HepG2 (cell line): Measurements from ENCODE around the gene ATP6V1F. TPM values are rescaled to one million over a fixed set of nuclear protein-coding genes. Genes with fewer than 3 reads are reported as not detected.

ENCODE experiments used
- DPF2 ChIP-seq: sonication (generic); formaldehyde crosslinking; IDR thresholded peaks from 2 replicates; pipeline ENCODE4 v1.4.0; 2020; ENCODE audit warnings: mild to moderate bottlenecking, low read depth, missing genetic modification reagents, borderline replicate concordance
- ELF3 ChIP-seq: IDR thresholded peaks from 2 replicates; pipeline ENCODE4 v1.6.1; 2016; ENCODE audit warnings: missing genetic modification reagents, missing compliant biosample characterization
- FOSL2 ChIP-seq: sonication (generic); formaldehyde crosslinking; IDR thresholded peaks from 2 replicates; pipeline ENCODE4 v1.4.0; 2020; ENCODE audit warnings: missing genetic modification reagents
- HNF4A ChIP-seq: sonication (generic); formaldehyde crosslinking; IDR thresholded peaks from 2 replicates; pipeline ENCODE4 v1.4.0; 2020; ENCODE audit warnings: missing genetic modification reagents
- HOXA3 ChIP-seq: sonication (generic); formaldehyde crosslinking; IDR thresholded peaks from 2 replicates; pipeline ENCODE4 v1.5.0; 2020; ENCODE audit warnings: missing genetic modification reagents
- MAZ ChIP-seq, 2 experiments: sonication (generic) in 1 of 2; formaldehyde crosslinking in 1 of 2; IDR thresholded peaks; 2 replicates each; pipeline versions ENCODE4 v1.5.0 to v1.6.1; 2012 to 2020; ENCODE audit warnings: low read depth in 2 of 2, mild to moderate bottlenecking in 2 of 2, borderline replicate concordance in 1 of 2, improper control_type of control experiment in 1 of 2, low read length in 1 of 2, missing genetic modification reagents in 1 of 2, moderate library complexity in 1 of 2
- MEIS2 ChIP-seq: sonication (generic); formaldehyde crosslinking; IDR thresholded peaks from 2 replicates; pipeline ENCODE4 v1.9.0; 2021; ENCODE audit warnings: mild to moderate bottlenecking, missing genetic modification reagents
- SALL1 ChIP-seq: sonication (generic); formaldehyde crosslinking; IDR thresholded peaks from 2 replicates; pipeline ENCODE4 v1.8.0; 2022; ENCODE audit warnings: mild to moderate bottlenecking, missing genetic modification reagents
- SPEN ChIP-seq: sonication (generic); formaldehyde crosslinking; IDR thresholded peaks from 2 replicates; pipeline ENCODE4 v1.5.1; 2020; ENCODE audit warnings: low read depth, mild to moderate bottlenecking, missing genetic modification reagents
- YEATS2 ChIP-seq: sonication (generic); formaldehyde crosslinking; IDR thresholded peaks from 2 replicates; pipeline ENCODE4 v1.4.0; 2020; ENCODE audit warnings: missing genetic modification reagents, borderline replicate concordance
- ZIK1 ChIP-seq: sonication (generic); formaldehyde crosslinking; IDR thresholded peaks from 2 replicates; pipeline ENCODE4 v1.5.0; 2020; ENCODE audit warnings: mild to moderate bottlenecking, low read depth, missing genetic modification reagents, borderline replicate concordance
- ZMYM4 ChIP-seq: sonication (generic); formaldehyde crosslinking; IDR thresholded peaks from 2 replicates; pipeline ENCODE4 v1.8.1; 2023; ENCODE audit warnings: mild to moderate bottlenecking, missing genetic modification reagents
- ZNF33A ChIP-seq: sonication (generic); formaldehyde crosslinking; IDR thresholded peaks from 2 replicates; pipeline ENCODE4 v1.5.1; 2020; ENCODE audit warnings: missing genetic modification reagents, mild to moderate bottlenecking, moderate library complexity, borderline replicate concordance
- ZNF451 ChIP-seq: sonication (generic); formaldehyde crosslinking; IDR thresholded peaks from 2 replicates; pipeline ENCODE4 v1.5.0; 2020; ENCODE audit warnings: mild to moderate bottlenecking, missing genetic modification reagents
- ZNF766 ChIP-seq: sonication (generic); formaldehyde crosslinking; IDR thresholded peaks from 2 replicates; pipeline ENCODE4 v1.5.0; 2020; ENCODE audit warnings: missing genetic modification reagents, borderline replicate concordance
- ZNF768 ChIP-seq: sonication (generic); formaldehyde crosslinking; IDR thresholded peaks from 2 replicates; pipeline ENCODE4 v1.4.0; 2020; ENCODE audit warnings: missing genetic modification reagents
- ZNF777 ChIP-seq: sonication (generic); formaldehyde crosslinking; IDR thresholded peaks from 2 replicates; pipeline ENCODE4 v1.4.0; 2020; ENCODE audit warnings: missing genetic modification reagents
- polyA plus RNA-seq, 8 experiments: library from polyadenylated mRNA; depleted of rRNA in 3 of 8; stranded (reverse) in 7 of 8; unstranded in 1 of 8; fragments of >200 nt; fragmentation: Illumina TruSeq in 4 of 8; extraction: Trizol in 4 of 8; gene quantifications; 2 replicates each; pipeline versions ENCODE4 v1.2.1 to v1.2.3, GENCODE V29; 2011 to 2016; ENCODE audit warnings: low read depth in 4 of 8, missing spikeins in 1 of 8, mixed read lengths in 1 of 8; ENCODE audit not compliant: insufficient read depth in 1 of 8
- total RNA-seq, 5 experiments: library from RNA; depleted of rRNA; stranded (reverse); fragments of >200 nt; fragmentation: Illumina TruSeq; extraction: Trizol; gene quantifications; 2 replicates each; pipeline ENCODE4 v1.2.3, GENCODE V29; 2016; ENCODE audit warnings: low read depth in 1 of 5
- TF ChIP-seq, protein P1 (sequence below): sonication (generic); formaldehyde crosslinking; IDR thresholded peaks from 2 replicates; pipeline ENCODE4 v1.4.0; 2020; ENCODE audit warnings: missing genetic modification reagents
- TF ChIP-seq, protein P2 (sequence below): sonication (generic); formaldehyde crosslinking; IDR thresholded peaks from 2 replicates; pipeline ENCODE4 v1.4.0; 2020; ENCODE audit warnings: missing genetic modification reagents
- TF ChIP-seq, protein P3 (sequence below): sonication (generic); formaldehyde crosslinking; IDR thresholded peaks from 2 replicates; pipeline ENCODE4 v1.4.0; 2020; ENCODE audit warnings: missing genetic modification reagents
- TF ChIP-seq, protein P4 (sequence below): IDR thresholded peaks from 2 replicates; pipeline ENCODE4 v1.6.1; 2016; ENCODE audit warnings: low read depth, borderline replicate concordance

Gene ATP6V1F
- total and polyA plus RNA-seq, 2 of the 13 experiments (the other 11 are each of a cell fraction or from before 2014, with no cell fraction given) = 87.2 to 132 TPM

DNA sequence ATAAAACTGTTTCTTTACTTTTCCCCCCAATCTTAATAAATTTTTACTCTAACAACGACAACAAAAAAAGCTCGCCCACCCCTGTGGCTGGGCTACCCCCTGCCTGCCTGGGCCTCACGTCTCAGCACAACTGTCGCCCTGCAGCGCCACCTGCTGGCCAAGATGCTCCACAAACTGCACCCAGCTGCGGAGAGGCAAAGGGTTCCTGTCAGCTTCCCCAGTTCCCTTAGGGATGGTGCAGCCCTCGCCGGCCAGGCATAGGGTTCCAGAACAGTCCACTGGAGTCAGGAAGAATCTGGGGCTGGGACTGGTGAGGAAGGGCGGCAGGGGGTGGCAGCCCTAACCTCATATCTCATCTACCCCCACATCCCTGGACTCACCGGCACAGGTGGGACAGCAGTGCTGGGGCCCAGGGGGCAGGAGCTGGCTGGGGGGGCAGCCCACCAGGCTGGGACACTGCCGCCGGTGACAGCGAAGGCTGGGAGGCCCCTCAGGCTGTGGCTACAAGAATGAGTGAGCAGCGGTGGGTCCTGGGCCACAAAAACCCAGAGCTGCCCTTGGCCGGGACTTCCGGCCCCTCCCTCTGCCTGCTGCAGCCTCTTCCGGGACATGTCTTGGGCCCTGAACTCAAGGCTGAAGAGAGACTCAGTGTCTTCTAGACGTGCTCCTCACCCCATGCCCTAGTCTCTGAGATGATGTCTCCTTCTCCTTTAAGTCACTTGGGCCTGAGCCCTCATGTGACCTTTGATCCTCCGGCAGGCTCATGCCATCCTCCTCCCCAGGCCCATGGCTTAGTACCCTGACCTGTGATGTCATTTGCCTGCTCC lies 21.2 kb downstream of the ATP6V1F start (continued):
- TF ChIP-seq HNF4A (peak; percentile 41; the same call in 1 of the 2 replicates), YEATS2 (CRISPR knock-in tag) (peak; percentile 46; the same call in 1 of the 2 replicates), SALL1 (peak; percentile 61; the same call in 1 of the 2 replicates), ZMYM4 (CRISPR knock-in tag) (peak; percentile 31; the same call in 1 of the 2 replicates), ZNF777 (peak; percentile 53; the same call in 1 of the 2 replicates), SPEN (CRISPR knock-in tag) (0 out of 2 replicates have a peak, but pooled peaks have one; percentile 18), FOSL2 (CRISPR knock-in tag) (peak; percentile 37; the same call in 1 of the 2 replicates), ZNF766 (CRISPR knock-in tag) (peak; percentile 43; the same call in 1 of the 2 replicates), DPF2 (CRISPR knock-in tag) (no peak), HOXA3 (CRISPR knock-in tag) (0 out of 2 replicates have a peak, but pooled peaks have one; percentile 46), ZIK1 (CRISPR knock-in tag) (0 out of 2 replicates have a peak, but pooled peaks have one; percentile 41), ZNF451 (peak; percentile 81; the same call in 1 of the 2 replicates), ZNF33A (CRISPR knock-in tag) (no peak), MEIS2 (CRISPR knock-in tag) (peak; percentile 74; the same call in 1 of the 2 replicates), ZNF768 (peak; percentile 9; the same call in 1 of the 2 replicates), MAZ (IDR thresholded peaks at IDR 0.05; ENCODE audit: borderline replicate concordance, low read depth, low read length) (no peak), MAZ (CRISPR knock-in tag; IDR thresholded peaks at IDR 0.05; ENCODE audit: low read depth) (peak; percentile 80), ELF3 (peak; percentile 46)
- TF ChIP-seq, protein P1, sequence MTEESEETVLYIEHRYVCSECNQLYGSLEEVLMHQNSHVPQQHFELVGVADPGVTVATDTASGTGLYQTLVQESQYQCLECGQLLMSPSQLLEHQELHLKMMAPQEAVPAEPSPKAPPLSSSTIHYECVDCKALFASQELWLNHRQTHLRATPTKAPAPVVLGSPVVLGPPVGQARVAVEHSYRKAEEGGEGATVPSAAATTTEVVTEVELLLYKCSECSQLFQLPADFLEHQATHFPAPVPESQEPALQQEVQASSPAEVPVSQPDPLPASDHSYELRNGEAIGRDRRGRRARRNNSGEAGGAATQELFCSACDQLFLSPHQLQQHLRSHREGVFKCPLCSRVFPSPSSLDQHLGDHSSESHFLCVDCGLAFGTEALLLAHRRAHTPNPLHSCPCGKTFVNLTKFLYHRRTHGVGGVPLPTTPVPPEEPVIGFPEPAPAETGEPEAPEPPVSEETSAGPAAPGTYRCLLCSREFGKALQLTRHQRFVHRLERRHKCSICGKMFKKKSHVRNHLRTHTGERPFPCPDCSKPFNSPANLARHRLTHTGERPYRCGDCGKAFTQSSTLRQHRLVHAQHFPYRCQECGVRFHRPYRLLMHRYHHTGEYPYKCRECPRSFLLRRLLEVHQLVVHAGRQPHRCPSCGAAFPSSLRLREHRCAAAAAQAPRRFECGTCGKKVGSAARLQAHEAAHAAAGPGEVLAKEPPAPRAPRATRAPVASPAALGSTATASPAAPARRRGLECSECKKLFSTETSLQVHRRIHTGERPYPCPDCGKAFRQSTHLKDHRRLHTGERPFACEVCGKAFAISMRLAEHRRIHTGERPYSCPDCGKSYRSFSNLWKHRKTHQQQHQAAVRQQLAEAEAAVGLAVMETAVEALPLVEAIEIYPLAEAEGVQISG (CRISPR knock-in tag) = peak; percentile 50; the same call in 1 of the 2 replicates
- TF ChIP-seq, protein P2, sequence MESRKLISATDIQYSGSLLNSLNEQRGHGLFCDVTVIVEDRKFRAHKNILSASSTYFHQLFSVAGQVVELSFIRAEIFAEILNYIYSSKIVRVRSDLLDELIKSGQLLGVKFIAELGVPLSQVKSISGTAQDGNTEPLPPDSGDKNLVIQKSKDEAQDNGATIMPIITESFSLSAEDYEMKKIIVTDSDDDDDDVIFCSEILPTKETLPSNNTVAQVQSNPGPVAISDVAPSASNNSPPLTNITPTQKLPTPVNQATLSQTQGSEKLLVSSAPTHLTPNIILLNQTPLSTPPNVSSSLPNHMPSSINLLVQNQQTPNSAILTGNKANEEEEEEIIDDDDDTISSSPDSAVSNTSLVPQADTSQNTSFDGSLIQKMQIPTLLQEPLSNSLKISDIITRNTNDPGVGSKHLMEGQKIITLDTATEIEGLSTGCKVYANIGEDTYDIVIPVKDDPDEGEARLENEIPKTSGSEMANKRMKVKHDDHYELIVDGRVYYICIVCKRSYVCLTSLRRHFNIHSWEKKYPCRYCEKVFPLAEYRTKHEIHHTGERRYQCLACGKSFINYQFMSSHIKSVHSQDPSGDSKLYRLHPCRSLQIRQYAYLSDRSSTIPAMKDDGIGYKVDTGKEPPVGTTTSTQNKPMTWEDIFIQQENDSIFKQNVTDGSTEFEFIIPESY (CRISPR knock-in tag) = no peak
- TF ChIP-seq, protein P3, sequence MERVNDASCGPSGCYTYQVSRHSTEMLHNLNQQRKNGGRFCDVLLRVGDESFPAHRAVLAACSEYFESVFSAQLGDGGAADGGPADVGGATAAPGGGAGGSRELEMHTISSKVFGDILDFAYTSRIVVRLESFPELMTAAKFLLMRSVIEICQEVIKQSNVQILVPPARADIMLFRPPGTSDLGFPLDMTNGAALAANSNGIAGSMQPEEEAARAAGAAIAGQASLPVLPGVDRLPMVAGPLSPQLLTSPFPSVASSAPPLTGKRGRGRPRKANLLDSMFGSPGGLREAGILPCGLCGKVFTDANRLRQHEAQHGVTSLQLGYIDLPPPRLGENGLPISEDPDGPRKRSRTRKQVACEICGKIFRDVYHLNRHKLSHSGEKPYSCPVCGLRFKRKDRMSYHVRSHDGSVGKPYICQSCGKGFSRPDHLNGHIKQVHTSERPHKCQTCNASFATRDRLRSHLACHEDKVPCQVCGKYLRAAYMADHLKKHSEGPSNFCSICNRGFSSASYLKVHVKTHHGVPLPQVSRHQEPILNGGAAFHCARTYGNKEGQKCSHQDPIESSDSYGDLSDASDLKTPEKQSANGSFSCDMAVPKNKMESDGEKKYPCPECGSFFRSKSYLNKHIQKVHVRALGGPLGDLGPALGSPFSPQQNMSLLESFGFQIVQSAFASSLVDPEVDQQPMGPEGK (CRISPR knock-in tag) = peak; percentile 36; the same call in 1 of the 2 replicates
- TF ChIP-seq, protein P4, sequence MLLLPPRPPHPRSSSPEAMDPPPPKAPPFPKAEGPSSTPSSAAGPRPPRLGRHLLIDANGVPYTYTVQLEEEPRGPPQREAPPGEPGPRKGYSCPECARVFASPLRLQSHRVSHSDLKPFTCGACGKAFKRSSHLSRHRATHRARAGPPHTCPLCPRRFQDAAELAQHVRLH (CRISPR knock-in tag) = peak; percentile 31; the same call in 1 of the 2 replicates
